ENCODE data around the gene GIGYF1.

GRCh38 chr7:100706672-100707311 lies 12.7 kb upstream of the GIGYF1 start:
- no peak for TF ChIP-seq CTCF (conservative IDR thresholded peaks at IDR 0.05)
- no peak for TF ChIP-seq ZFX (IDR thresholded peaks at IDR 0.05)

All from C4-2B (cell line).